Activated CD4-positive, CD25-positive, alpha-beta regulatory T cell treated with anti-CD3 and anti-CD28 coated beads, Interleukin-2, amount 50 U/mL, for 72 hours (primary cell): ENCODE measurements around the gene KDM8.

ENCODE experiments used
- DNase-seq: peaks from one replicate; pipeline ENCODE4 v3.0.0; 2021

The KDM8 gene

GRCh38 chr16:27216297-27216885 is 13.1 kb downstream of the KDM8 start:
- DNase-seq = no peak

- DNase-seq = no peak
These were observed 13.9 kb downstream of the KDM8 start for GRCh38 chr16:27217256-27217655.

- no peak for DNase-seq
These were observed 15.4 kb downstream of the KDM8 start for GRCh38 chr16:27218756-27219155.

- no peak for DNase-seq
These were observed 15.8 kb downstream of the KDM8 start for GRCh38 chr16:27219161-27219560.

GRCh38 chr16:27220120-27220519 is 16.8 kb downstream of the KDM8 start:
- DNase-seq = no peak

- DNase-seq = no peak
These were observed 17.2 kb downstream of the KDM8 start for GRCh38 chr16:27220527-27220926.

GRCh38 chr16:27220991-27221390 is 17.7 kb downstream of the KDM8 start:
- DNase-seq = no peak

- DNase-seq = no peak
These were observed 18.4 kb downstream of the KDM8 start for GRCh38 chr16:27221576-27222248.

GRCh38 chr16:27222249-27223225 is 19.2 kb downstream of the KDM8 start:
- DNase-seq = no peak

- DNase-seq = no peak
These were observed 19.9 kb downstream of the KDM8 start for GRCh38 chr16:27223226-27223610.

- no peak for DNase-seq
These were observed 20.4 kb downstream of the KDM8 start for GRCh38 chr16:27223701-27224100.

GRCh38 chr16:27224271-27224737 is 21.0 kb downstream of the KDM8 start:
- no peak for DNase-seq

- no peak for DNase-seq
These were observed 21.5 kb downstream of the KDM8 start for GRCh38 chr16:27224741-27225300.

- no peak for DNase-seq
These were observed 22.4 kb downstream of the KDM8 start for GRCh38 chr16:27225536-27226360.

- no peak for DNase-seq
These were observed 23.1 kb downstream of the KDM8 start for GRCh38 chr16:27226476-27226875.

- no peak for DNase-seq
These were observed 23.8 kb downstream of the KDM8 start for GRCh38 chr16:27226976-27227705.

GRCh38 chr16:27228045-27228444 is 24.7 kb downstream of the KDM8 start:
- no peak for DNase-seq

- no peak for DNase-seq
These were observed 25.5 kb downstream of the KDM8 start for GRCh38 chr16:27228621-27229501.

- no peak for DNase-seq
These were observed 26.7 kb downstream of the KDM8 start for GRCh38 chr16:27229891-27230470.

- DNase-seq = peak; percentile 61
These were observed 27.3 kb downstream of the KDM8 start for GRCh38 chr16:27230562-27231001.
